PC-3 (cell line): ENCODE measurements around the gene SWT1. TPM values are rescaled to one million over a fixed set of nuclear protein-coding genes. Genes with fewer than 3 reads are reported as not detected.
"Not testable (repeated sequence)": the region's sequence is repeated elsewhere in the genome, so short reads cannot be mapped to it uniquely, and the experiment has no call there.

Experiments
- ATAC-seq: fragments of 200-7000 bp; cut with Tn5 transposase; 2 replicates; pipeline ENCODE4 v1.9.1; 2020; ENCODE audit warnings: mild to moderate bottlenecking, moderate library complexity
- BruUV-seq: library from RNA; stranded (reverse); fragments of 400-500 nt; replicated peaks from 2 replicates; lab custom pipeline; 2021; lab: Mats Ljungman, UMichigan
- CTCF ChIA-PET: fragments of 300-600 bp; sonication (Branson Sonifier 250); formaldehyde crosslinking; loops from one replicate; lab custom pipeline; 2022; ENCODE audit warnings: antibody characterized with exemption; lab: Charles Lee
- POLR2A ChIA-PET: fragments of 300-600 bp; sonication (Branson Sonifier 250); formaldehyde crosslinking; loops from one replicate; lab custom pipeline; 2022; ENCODE audit warnings: antibody characterized with exemption; ENCODE audit not compliant: unreplicated experiment; lab: Charles Lee
- DNase-seq: peaks from one replicate; pipeline ENCODE4 v3.0.0-alpha.2; 2015
- H2AFZ ChIP-seq: fragments of 300-600 bp; sonication (generic); 2 replicates; pipeline ENCODE4 v1.6.0; 2016; ENCODE audit warnings: antibody characterized with exemption, low read length
- H3F3A ChIP-seq: fragments of 300-600 bp; sonication (generic); one replicate; pipeline ENCODE4 v1.6.0; 2017; ENCODE audit warnings: antibody characterized with exemption, low read length, control low read depth, mild to moderate bottlenecking; ENCODE audit not compliant: unreplicated experiment
- H3K27ac ChIP-seq: fragments of 300-600 bp; sonication (generic); 2 replicates; pipeline ENCODE4 v1.5.1; 2016; ENCODE audit warnings: mild to moderate bottlenecking, low read length
- H3K27me3 ChIP-seq: fragments of 300-600 bp; sonication (generic); 2 replicates; pipeline ENCODE4 v1.6.1; 2016; ENCODE audit warnings: low read length, mixed read lengths
- H3K36me3 ChIP-seq: fragments of 300-600 bp; sonication (generic); 2 replicates; pipeline ENCODE4 v1.6.1; 2016; ENCODE audit warnings: low read depth, mixed run types, low read length, mixed read lengths
- H3K4me1 ChIP-seq: fragments of 300-600 bp; sonication (generic); 2 replicates; pipeline ENCODE4 v1.5.1; 2016; ENCODE audit warnings: low read length; ENCODE audit not compliant: insufficient read depth
- H3K4me2 ChIP-seq: fragments of 300-600 bp; sonication (generic); 2 replicates; pipeline ENCODE4 v1.6.0; 2016; ENCODE audit warnings: low read length
- H3K4me3 ChIP-seq: fragments of 300-600 bp; sonication (generic); 2 replicates; pipeline ENCODE4 v1.5.1; 2016; ENCODE audit warnings: mild to moderate bottlenecking, low read length, mixed read lengths
- H3K79me2 ChIP-seq: fragments of 300-600 bp; sonication (generic); 2 replicates; pipeline ENCODE4 v1.6.1; 2017; ENCODE audit warnings: low read length, mixed read lengths
- H3K9ac ChIP-seq: fragments of 300-600 bp; sonication (generic); 2 replicates; pipeline ENCODE4 v1.6.0; 2016; ENCODE audit warnings: mild to moderate bottlenecking, low read length
- H3K9me2 ChIP-seq: fragments of 300-600 bp; sonication (generic); replicated peaks from 2 replicates; pipeline ENCODE4 v1.6.1; 2016; ENCODE audit warnings: mixed run types, low read length, mixed read lengths
- H3K9me3 ChIP-seq: fragments of 300-600 bp; sonication (generic); 2 replicates; pipeline ENCODE4 v1.6.1; 2016; ENCODE audit warnings: low read length, mixed read lengths
- H4K20me1 ChIP-seq: fragments of 300-600 bp; sonication (generic); 2 replicates; pipeline ENCODE4 v1.6.1; 2016; ENCODE audit warnings: low read length, mixed read lengths
- EZH2 ChIP-seq: fragments of 300-600 bp; sonication (generic); IDR thresholded peaks from one replicate; pipeline ENCODE4 v1.6.1; 2017; ENCODE audit warnings: antibody characterized with exemption, mild to moderate bottlenecking, low read length; ENCODE audit not compliant: unreplicated experiment
- EZH2phosphoT487 ChIP-seq: fragments of 300-600 bp; sonication (generic); IDR thresholded peaks from 2 replicates; pipeline ENCODE4 v1.6.1; 2018; ENCODE audit warnings: mild to moderate bottlenecking, antibody characterized with exemption, low read length, borderline replicate concordance
- intact Hi-C: fragments of 100-400 bp; cut with micrococcal nuclease; formaldehyde crosslinking; loops from 2 replicates; pipeline ENCODE4 v1.9.0; 2023
- total RNA-seq: library from RNA; depleted of rRNA; stranded (reverse); fragments of >200 nt; gene quantifications from 2 replicates; pipeline ENCODE4 v1.2.3, GENCODE V29; 2014
- TF ChIP-seq, protein P1 (sequence below): fragments of 300-600 bp; sonication (generic); conservative IDR thresholded peaks from 2 replicates; pipeline ENCODE4 v1.5.1; 2017; ENCODE audit warnings: antibody characterized with exemption, low read depth, mild to moderate bottlenecking, low read length

SWT1 gene
- total RNA-seq, 1 experiment from 2014 or later = 0.69 TPM

DNA sequence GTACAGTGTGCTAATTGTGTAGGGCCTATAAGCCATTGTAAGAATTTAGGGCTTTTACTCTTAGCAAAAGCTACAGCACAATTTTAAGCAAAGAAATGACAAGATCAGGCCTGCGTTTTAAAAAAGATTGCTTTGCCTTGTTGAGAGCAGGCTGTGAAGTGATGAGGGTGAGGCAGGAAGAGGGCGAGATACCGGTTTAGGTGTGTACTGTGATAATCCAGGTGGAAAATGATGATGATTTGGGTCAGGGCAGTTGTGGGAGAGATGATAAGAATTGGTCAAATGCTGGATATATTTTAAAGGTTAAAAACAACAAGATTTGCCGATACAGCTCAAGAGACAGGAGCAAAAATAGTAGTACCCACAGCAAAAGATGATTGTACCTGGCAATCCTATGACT, 72.0 kb downstream of the SWT1 start:
- CTCF ChIA-PET = no interaction called here
- no peaks in the 10 kb centered on the region for H3K79me2 ChIP-seq
- no peaks in the 10 kb centered on the region for H3K4me1 ChIP-seq
- H3K27ac ChIP-seq = no peak overlapping the region
- H3K27me3 ChIP-seq = no peaks in the 10 kb centered on the region
- H3F3A ChIP-seq = no peaks in the 10 kb centered on the region
- DNase-seq (no peak), ATAC-seq (no peak)
- H3K9me3 ChIP-seq = no peaks in the 10 kb centered on the region
- no TSS peak for BruUV-seq
- H3K9ac ChIP-seq = no peak overlapping the region
- no peaks in the 10 kb centered on the region for H4K20me1 ChIP-seq
- POLR2A ChIA-PET = no interaction called here
- intact Hi-C loops = no loop called here
- no peaks in the 10 kb centered on the region for H3K9me2 ChIP-seq
- no peak overlapping the region for H3K4me2 ChIP-seq
- H3K4me3 ChIP-seq = no peak overlapping the region
- H2AFZ ChIP-seq = no peak overlapping the region
- TF ChIP-seq EZH2phosphoT487 (no peak), EZH2 (no peak)
- TF ChIP-seq, protein P1, sequence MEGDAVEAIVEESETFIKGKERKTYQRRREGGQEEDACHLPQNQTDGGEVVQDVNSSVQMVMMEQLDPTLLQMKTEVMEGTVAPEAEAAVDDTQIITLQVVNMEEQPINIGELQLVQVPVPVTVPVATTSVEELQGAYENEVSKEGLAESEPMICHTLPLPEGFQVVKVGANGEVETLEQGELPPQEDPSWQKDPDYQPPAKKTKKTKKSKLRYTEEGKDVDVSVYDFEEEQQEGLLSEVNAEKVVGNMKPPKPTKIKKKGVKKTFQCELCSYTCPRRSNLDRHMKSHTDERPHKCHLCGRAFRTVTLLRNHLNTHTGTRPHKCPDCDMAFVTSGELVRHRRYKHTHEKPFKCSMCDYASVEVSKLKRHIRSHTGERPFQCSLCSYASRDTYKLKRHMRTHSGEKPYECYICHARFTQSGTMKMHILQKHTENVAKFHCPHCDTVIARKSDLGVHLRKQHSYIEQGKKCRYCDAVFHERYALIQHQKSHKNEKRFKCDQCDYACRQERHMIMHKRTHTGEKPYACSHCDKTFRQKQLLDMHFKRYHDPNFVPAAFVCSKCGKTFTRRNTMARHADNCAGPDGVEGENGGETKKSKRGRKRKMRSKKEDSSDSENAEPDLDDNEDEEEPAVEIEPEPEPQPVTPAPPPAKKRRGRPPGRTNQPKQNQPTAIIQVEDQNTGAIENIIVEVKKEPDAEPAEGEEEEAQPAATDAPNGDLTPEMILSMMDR = no peak
- H3K36me3 ChIP-seq = no peaks in the 10 kb centered on the region

DNA sequence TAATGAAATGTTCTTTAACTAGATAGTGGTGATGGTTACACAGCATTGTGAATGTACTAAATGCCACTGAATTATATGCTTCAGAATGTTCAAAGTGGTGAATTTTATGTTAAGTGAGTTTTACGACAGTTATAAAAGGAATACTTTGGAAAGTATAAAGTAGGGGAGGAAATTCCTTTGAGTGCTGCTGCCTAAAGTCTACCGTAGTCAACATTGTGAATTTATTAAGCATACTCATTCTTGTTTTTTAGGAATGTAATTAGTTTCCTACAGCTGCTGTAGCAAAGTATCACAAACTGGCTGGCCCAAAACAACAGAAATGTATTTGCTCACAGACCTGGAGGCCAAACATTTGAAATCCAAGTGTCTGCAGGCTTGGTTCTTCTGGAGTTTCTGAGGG, 73.0 kb downstream of the SWT1 start:
- Histone ChIP-seq H3K4me3 (no peak overlapping the region), H3K79me2 (no peaks in the 10 kb centered on the region), H3K9me2 (no peaks in the 10 kb centered on the region), H3K4me2 (no peak overlapping the region), H3K27me3 (no peaks in the 10 kb centered on the region), H2AFZ (no peak overlapping the region), H3F3A (no peaks in the 10 kb centered on the region), H3K4me1 (no peaks in the 10 kb centered on the region), H3K9me3 (no peaks in the 10 kb centered on the region), H3K36me3 (no peaks in the 10 kb centered on the region), H4K20me1 (no peaks in the 10 kb centered on the region), H3K9ac (no peak overlapping the region), H3K27ac (no peak overlapping the region)
- ChIA-PET POLR2A (no interaction called here), CTCF (no interaction called here)
- DNase-seq (no peak), ATAC-seq (no peak)
- TF ChIP-seq EZH2phosphoT487 (no peak), EZH2 (no peak)
- TF ChIP-seq, protein P1 = no peak
- BruUV-seq = no TSS peak
- intact Hi-C loops = loop anchor here (10.0 kb wide), 1 partner anchor 365 kb away; no protein-coding TSS in a partner anchor

DNA sequence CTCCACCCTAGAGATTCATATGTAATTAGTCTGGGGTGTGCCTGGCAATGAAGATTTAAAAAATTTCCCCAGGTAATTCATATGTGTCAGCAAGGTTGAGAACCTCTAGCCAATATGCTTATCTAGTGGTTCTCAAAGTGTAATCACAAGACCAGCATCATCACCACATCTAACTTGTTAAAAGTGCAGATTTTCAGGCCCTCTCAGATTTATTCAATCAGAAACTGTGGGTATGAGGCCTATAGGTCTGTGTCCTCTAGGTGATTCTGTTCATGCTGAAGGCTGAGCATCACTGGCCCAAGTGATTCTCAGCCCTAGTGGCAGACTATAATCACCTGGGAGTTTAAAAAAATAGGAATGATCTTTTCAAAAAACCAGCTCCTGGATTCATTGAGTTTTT, 75.9 kb downstream of the SWT1 start:
- no peak overlapping the region for H2AFZ ChIP-seq
- H4K20me1 ChIP-seq = no peaks in the 10 kb centered on the region
- intact Hi-C loops = loop anchor here (10.0 kb wide), 1 partner anchor 362 kb away; no protein-coding TSS in a partner anchor
- no peaks in the 10 kb centered on the region for H3K4me1 ChIP-seq
- no peak overlapping the region for H3K9ac ChIP-seq
- H3K36me3 ChIP-seq = no peaks in the 10 kb centered on the region
- H3F3A ChIP-seq = no peaks in the 10 kb centered on the region
- no peaks in the 10 kb centered on the region for H3K9me2 ChIP-seq
- ATAC-seq = no peak
- TF ChIP-seq, protein P1 = no peak
- TF ChIP-seq EZH2phosphoT487 (no peak), EZH2 (no peak)
- no peaks in the 10 kb centered on the region for H3K27me3 ChIP-seq
- no peaks in the 10 kb centered on the region for H3K9me3 ChIP-seq
- no TSS peak for BruUV-seq
- no peak overlapping the region for H3K4me3 ChIP-seq
- no peak for DNase-seq
- H3K27ac ChIP-seq = no peak overlapping the region
- CTCF ChIA-PET = no interaction called here
- no peak overlapping the region for H3K4me2 ChIP-seq
- H3K79me2 ChIP-seq = no peaks in the 10 kb centered on the region
- POLR2A ChIA-PET = no interaction called here

DNA sequence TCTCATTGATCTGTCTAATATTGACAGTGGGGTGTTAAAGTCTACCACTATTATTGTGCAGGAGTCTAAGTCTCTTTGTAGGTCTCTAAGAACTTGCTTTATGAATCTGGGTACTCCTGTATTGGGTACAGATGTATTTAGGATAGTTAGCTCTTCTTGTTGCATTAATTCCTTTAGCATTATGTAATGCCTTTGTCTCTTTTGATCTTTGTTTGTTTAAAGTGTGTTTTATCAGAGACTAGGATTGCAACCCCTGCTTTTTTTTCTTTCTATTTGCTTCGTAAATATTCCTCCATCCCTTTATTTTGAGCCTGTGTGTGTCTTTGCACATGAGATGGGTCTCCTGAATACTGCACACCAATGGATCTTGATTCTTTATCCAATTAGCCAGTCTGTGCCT, 77.2 kb downstream of the SWT1 start:
- CTCF ChIA-PET, H2AFZ ChIP-seq, H3K9me2 ChIP-seq, DNase-seq, H3K36me3 ChIP-seq, ATAC-seq, H3K27ac ChIP-seq, H3K4me2 ChIP-seq, H3F3A ChIP-seq, BruUV-seq, H3K9me3 ChIP-seq, POLR2A ChIA-PET, H4K20me1 ChIP-seq, H3K9ac ChIP-seq, H3K79me2 ChIP-seq, H3K4me1 ChIP-seq, H3K4me3 ChIP-seq, H3K27me3 ChIP-seq: not testable (repeated sequence)
- intact Hi-C loops = loop anchor here (10.0 kb wide), 1 partner anchor 361 kb away; no protein-coding TSS in a partner anchor

DNA sequence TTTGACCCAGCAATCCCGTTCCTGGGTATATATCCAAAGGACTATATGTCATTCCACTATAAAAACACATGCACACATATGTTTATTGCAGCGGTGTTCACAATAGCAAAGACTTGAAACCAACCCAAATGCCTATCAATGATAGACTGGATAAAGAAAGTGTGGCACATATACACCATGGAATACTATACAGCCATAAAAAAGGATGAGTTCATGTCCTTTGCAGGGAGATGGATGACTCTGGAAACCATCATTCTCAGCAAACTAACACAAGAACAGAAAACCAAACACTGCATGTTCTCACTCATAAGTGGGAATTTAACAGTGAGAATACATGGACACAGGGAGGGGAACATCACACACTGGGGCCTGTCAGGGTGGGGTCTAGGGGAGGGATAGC, 80.2 kb downstream of the SWT1 start:
- not testable (repeated sequence) for H3K27ac ChIP-seq, BruUV-seq
- intact Hi-C loops = loop anchor here (5.0 to 10.0 kb wide), 2 partner anchors 55 to 358 kb away; no protein-coding TSS in a partner anchor

More for the DNA sequence above, 80.2 kb downstream of the SWT1 start:
- H3K79me2 ChIP-seq, CTCF ChIA-PET, POLR2A ChIA-PET, H3K9me3 ChIP-seq, H3K4me3 ChIP-seq, DNase-seq, ATAC-seq, H3K4me1 ChIP-seq, H3K9ac ChIP-seq, H3K36me3 ChIP-seq, H3K4me2 ChIP-seq, H2AFZ ChIP-seq, H4K20me1 ChIP-seq, H3F3A ChIP-seq, H3K9me2 ChIP-seq, H3K27me3 ChIP-seq: not testable (repeated sequence)
